DOHH2 (cell line): ENCODE data around the gene EIF4B.
A peak's percentile ranks its signal among the peaks of the same experiment; 100 is the strongest.

ENCODE experiments used
- H3F3A ChIP-seq: fragments of 200-600 bp; sonication (generic), shearing (Covaris generic); 2 replicates; pipeline ENCODE4 v1.6.0; 2016; ENCODE audit warnings: antibody characterized with exemption, mild to moderate bottlenecking; ENCODE audit not compliant: control insufficient read depth, insufficient read depth
- H3K27ac ChIP-seq: fragments of 200-600 bp; sonication (generic); 2 replicates; pipeline ENCODE4 v1.5.1; 2014; ENCODE audit warnings: low read depth, mild to moderate bottlenecking, low read length, moderate library complexity
- H3K27me3 ChIP-seq: fragments of 200-600 bp; sonication (generic); 2 replicates; pipeline ENCODE4 v1.6.1; 2014; ENCODE audit warnings: mild to moderate bottlenecking, low read length, mixed read lengths; ENCODE audit not compliant: control insufficient read depth
- H3K36me3 ChIP-seq: fragments of 200-600 bp; sonication (generic); 2 replicates; pipeline ENCODE4 v1.6.1; 2014; ENCODE audit warnings: mild to moderate bottlenecking, low read length, moderate library complexity, mixed read lengths; ENCODE audit not compliant: control insufficient read depth
- H3K4me1 ChIP-seq: fragments of 200-600 bp; sonication (generic); 2 replicates; pipeline ENCODE4 v1.6.1; 2014; ENCODE audit warnings: mild to moderate bottlenecking, low read length, mixed read lengths; ENCODE audit not compliant: control insufficient read depth
- H3K4me2 ChIP-seq: fragments of 200-600 bp; sonication (generic); 2 replicates; pipeline ENCODE4 v1.6.0; 2014; ENCODE audit warnings: mild to moderate bottlenecking, low read length, moderate library complexity
- H3K4me3 ChIP-seq: fragments of 200-600 bp; sonication (generic); 2 replicates; pipeline ENCODE4 v1.5.1; 2014; ENCODE audit warnings: mild to moderate bottlenecking, low read length, mixed read lengths
- H3K79me2 ChIP-seq: fragments of 200-600 bp; sonication (generic); 2 replicates; pipeline ENCODE4 v1.6.1; 2014; ENCODE audit warnings: mild to moderate bottlenecking, low read length, mixed read lengths; ENCODE audit not compliant: control insufficient read depth
- H3K9me2 ChIP-seq: fragments of 200-600 bp; sonication (generic); replicated peaks from 2 replicates; pipeline ENCODE4 v1.6.1; 2014; ENCODE audit warnings: mild to moderate bottlenecking, low read length, mixed read lengths; ENCODE audit not compliant: control insufficient read depth
- H3K9me3 ChIP-seq: fragments of 200-600 bp; sonication (generic); 2 replicates; pipeline ENCODE4 v1.6.1; 2014; ENCODE audit warnings: antibody characterized with exemption, low read length, mixed read lengths; ENCODE audit not compliant: control insufficient read depth, insufficient read depth
- H4K20me1 ChIP-seq: fragments of 200-600 bp; sonication (generic); 2 replicates; pipeline ENCODE4 v1.6.0; 2014; ENCODE audit warnings: low read depth, mild to moderate bottlenecking, antibody characterized with exemption, low read length, moderate library complexity; ENCODE audit not compliant: control insufficient read depth, insufficient read depth
- EZH2phosphoT487 ChIP-seq: fragments of 200-600 bp; sonication (generic); IDR thresholded peaks from 2 replicates; pipeline ENCODE4 v1.6.1; 2017; ENCODE audit warnings: borderline replicate concordance, mild to moderate bottlenecking, antibody characterized with exemption, low read length, moderate library complexity, mixed read lengths
- TF ChIP-seq, protein P1 (sequence below): fragments of 200-600 bp; sonication (generic); IDR thresholded peaks from one replicate; pipeline ENCODE4 v1.5.1; 2014; ENCODE audit warnings: antibody characterized with exemption, mild to moderate bottlenecking, low read depth, low read length; ENCODE audit not compliant: poor library complexity, severe bottlenecking

The EIF4B gene

GRCh38 chr12:53004178-53004577, 2.1 kb upstream of the EIF4B start:
- Histone ChIP-seq H3K36me3 (peaks cover 26% of the 10 kb centered on the region), H3K27me3 (peaks cover 5% of the 10 kb centered on the region; the same call in 1 of the 2 replicates), H3K4me1 (peaks cover 29% of the 10 kb centered on the region), H3K9me3 (no peaks in the 10 kb centered on the region), H4K20me1 (no peaks in the 10 kb centered on the region), H3K9me2 (no peaks in the 10 kb centered on the region), H3K79me2 (peaks cover 38% of the 10 kb centered on the region), H3K4me3 (no peak overlapping the region; the same call in 1 of the 2 replicates), H3K4me2 (peak overlapping the region; percentile 80; the same call in 1 of the 2 replicates), H3F3A (peaks cover 14% of the 10 kb centered on the region), H3K27ac (no peak overlapping the region)
- no peak for TF ChIP-seq EZH2phosphoT487
- TF ChIP-seq, protein P1, sequence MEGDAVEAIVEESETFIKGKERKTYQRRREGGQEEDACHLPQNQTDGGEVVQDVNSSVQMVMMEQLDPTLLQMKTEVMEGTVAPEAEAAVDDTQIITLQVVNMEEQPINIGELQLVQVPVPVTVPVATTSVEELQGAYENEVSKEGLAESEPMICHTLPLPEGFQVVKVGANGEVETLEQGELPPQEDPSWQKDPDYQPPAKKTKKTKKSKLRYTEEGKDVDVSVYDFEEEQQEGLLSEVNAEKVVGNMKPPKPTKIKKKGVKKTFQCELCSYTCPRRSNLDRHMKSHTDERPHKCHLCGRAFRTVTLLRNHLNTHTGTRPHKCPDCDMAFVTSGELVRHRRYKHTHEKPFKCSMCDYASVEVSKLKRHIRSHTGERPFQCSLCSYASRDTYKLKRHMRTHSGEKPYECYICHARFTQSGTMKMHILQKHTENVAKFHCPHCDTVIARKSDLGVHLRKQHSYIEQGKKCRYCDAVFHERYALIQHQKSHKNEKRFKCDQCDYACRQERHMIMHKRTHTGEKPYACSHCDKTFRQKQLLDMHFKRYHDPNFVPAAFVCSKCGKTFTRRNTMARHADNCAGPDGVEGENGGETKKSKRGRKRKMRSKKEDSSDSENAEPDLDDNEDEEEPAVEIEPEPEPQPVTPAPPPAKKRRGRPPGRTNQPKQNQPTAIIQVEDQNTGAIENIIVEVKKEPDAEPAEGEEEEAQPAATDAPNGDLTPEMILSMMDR, result no peak

- Histone ChIP-seq H3K4me2 (peak overlapping the region; percentile 80), H4K20me1 (no peaks in the 10 kb centered on the region), H3K27me3 (peaks cover 2% of the 10 kb centered on the region; the same call in 1 of the 2 replicates), H3K4me1 (peaks cover 33% of the 10 kb centered on the region), H3K9me3 (no peaks in the 10 kb centered on the region), H3K9me2 (no peaks in the 10 kb centered on the region), H3F3A (peaks cover 14% of the 10 kb centered on the region), H3K36me3 (peaks cover 31% of the 10 kb centered on the region), H3K27ac (no peak overlapping the region), H3K79me2 (peaks cover 42% of the 10 kb centered on the region), H3K4me3 (peak overlapping the region; percentile 91)
- TF ChIP-seq, protein P1, result no peak
- no peak for TF ChIP-seq EZH2phosphoT487
Observed at GRCh38 chr12:53004582-53004981, 1.7 kb upstream of the EIF4B start.

DNA sequence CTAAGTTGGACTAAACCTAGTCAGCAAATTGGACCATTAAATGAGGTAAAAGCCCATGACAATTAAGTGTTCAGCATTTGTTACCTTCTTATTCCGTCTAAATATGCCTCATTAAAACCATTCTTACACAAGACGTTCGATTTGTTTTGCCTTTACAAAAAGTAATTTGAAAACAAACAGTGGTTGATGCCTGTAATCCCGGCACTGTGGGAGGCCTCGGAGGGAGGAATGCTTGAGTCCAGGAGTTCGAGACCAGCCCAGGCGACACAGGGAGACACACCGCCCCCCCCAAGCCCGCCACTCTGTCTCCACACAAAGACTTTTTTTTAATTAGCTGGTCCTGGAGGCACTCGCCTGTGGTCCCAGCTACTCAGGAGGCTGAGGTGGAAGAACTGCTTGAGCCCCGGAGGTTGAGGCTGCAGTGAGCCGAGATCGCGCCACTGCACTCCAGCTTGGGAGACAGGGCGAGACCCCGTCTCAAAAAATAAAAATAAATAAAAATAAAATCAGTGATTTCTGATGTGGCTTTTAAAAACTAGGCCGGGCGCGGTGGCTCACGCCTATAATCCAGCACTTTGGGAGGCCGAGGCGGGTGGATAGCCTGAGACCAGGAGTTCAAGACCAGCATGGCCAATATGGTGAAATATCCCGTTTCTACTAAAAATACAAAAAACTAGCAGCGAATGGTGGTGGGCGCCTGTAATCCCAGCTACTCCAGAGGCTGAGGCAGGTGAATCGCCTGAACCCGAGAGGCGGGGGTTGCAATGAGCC, 856 bp upstream of the EIF4B start:
- H3K36me3 ChIP-seq, result peaks cover 39% of the 10 kb centered on the region
- no peaks in the 10 kb centered on the region for H3K9me3 ChIP-seq
- no peaks in the 10 kb centered on the region for H3K27me3 ChIP-seq
- peaks cover 50% of the 10 kb centered on the region for H3K79me2 ChIP-seq
- peaks cover 17% of the 10 kb centered on the region for H3F3A ChIP-seq
- H3K4me1 ChIP-seq, result peaks cover 41% of the 10 kb centered on the region
- no peak for TF ChIP-seq EZH2phosphoT487
- TF ChIP-seq, protein P1, result no peak
- H4K20me1 ChIP-seq, result no peaks in the 10 kb centered on the region; the same call in 1 of the 2 replicates
- no peaks in the 10 kb centered on the region for H3K9me2 ChIP-seq
- H3K27ac ChIP-seq, result peak overlapping the region; percentile 73
- H3K4me3 ChIP-seq, result peak overlapping the region; percentile 91
- peak overlapping the region; percentile 80 for H3K4me2 ChIP-seq
